ENCODE results near the gene PDE1C.

- TF ChIP-seq CTCF (conservative IDR thresholded peaks at IDR 0.05 in 1 of 2, IDR thresholded peaks at IDR 0.05 in 1 of 2; ENCODE audit: low read depth in 1 of 2, low read length in 2 of 2) (no peak), EZH2 (IDR thresholded peaks at IDR 0.05; ENCODE audit: low read length, missing control alignments) (no peak)
Observed at GRCh38 chr7:31894308-31894707, 175.9 kb downstream of the PDE1C start.
